GM18907 (cell line): Measurements from ENCODE around the gene SNX9.

Experiments
- ATAC-seq: cut with Tn5 transposase; IDR thresholded peaks from one replicate; pipeline ENCODE4 v1.9.1; 2021; ENCODE audit warnings: mild to moderate bottlenecking, moderate library complexity; ENCODE audit not compliant: unreplicated experiment

SNX9 gene

DNA sequence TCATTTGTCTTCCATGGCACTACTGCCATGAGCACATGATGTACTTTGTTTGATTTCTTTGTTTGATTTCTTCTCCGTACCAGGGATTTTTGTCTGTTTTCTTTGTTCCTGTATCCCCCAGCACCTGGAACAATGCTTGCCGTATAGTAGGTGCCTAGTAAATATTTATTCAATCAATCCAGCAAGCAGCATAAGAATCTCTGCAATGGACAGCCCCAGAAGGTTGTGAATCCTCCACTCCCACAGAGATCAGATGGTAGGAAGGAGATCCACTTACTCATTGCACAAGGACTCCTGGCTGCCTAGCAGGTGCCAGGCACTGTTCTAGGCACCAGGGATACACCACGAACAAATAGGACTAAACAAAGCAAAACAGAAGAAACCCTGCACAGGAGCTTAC is 151.9 kb downstream of the SNX9 start:
- no peak for ATAC-seq

DNA sequence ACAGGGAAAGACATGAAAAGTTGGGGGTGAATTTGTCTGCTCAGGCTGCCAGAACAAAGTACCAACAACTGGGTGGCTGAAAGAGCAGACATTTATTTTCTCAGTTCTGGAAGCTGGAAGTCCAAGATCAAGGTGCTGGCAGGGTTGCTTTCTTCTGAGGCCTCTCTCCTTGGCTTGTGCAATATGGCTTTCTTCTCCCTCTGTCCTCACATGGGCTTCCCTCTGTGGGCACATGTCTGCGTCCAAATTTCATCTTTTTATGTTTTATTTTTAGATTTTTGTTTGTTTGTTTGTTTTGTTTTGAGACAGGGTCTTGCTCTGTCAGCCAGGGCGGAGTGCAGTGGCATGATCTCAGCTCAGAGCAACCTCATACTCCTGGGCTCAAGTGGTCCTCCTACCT is 152.4 kb downstream of the SNX9 start:
- no peak for ATAC-seq

DNA sequence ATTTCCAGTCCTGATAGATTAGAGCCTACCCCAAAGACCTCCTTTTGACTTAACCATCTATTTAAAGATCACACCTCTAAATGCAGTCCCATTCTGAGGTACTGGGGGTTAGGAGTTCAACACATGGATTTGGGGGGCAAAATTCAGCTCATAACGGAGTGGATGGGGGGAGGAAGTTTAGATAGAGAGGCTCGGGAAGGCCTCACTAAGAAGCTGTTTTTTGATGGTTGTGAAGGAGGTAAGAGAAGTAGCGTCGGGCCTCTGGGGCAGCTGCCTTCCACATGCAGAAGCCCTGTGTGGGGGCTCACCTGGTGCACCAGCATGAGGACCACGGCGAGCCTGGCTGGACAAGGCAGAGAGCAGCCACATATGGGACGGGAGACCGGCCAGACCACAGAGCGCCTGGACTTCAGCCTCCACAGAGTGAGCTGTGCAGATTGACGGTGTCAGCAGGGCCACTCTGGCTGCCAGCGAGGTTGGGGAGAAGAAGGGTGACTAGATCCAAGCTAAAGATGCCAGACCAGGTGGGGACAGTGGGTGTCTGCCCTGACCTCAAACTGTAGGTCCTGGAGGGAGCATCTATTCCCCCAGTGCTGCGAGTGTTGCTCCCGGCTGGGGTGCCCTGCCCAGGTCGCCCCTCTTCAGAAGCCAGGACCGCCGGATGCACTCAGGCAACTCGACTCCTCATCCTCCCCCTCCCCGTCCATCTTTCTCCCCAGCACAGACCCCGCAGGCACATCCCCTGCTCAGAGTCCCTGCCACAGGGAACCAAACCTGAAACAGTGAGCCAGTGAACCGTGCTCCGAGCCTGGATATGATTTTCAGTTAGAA is 153.5 kb downstream of the SNX9 start:
- ATAC-seq: no peak

DNA sequence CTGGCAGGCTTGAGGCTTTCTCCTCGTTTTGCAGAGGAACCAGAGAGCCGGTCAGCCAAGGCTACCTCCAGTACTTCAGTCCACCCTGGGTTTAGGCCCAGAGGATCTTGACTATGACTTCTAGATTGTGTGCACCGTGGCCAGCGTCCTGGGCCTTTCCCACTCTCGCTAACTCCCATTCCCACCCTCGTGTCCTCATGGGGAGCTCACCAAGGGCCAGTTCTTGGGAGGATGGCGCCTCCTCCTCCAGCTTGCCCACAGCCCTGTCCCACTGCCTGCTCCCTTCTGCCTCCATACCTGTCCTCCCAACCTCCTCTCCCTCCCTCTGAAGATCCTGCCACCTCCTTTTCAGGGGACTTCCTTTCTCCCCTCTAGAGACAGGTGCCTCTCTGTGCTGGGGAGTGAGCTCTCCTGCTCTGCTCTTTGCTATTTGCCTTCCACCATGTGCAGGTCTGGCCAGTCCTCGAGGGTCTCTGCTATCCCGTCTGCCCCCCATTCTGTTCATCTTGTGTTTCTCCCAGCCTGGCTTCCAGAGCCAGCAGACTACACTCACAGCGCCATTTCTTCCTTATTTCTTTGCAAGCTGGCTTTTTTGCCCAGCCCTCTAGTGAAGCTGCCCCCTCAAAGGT is 154.2 kb downstream of the SNX9 start:
- ATAC-seq: no peak

DNA sequence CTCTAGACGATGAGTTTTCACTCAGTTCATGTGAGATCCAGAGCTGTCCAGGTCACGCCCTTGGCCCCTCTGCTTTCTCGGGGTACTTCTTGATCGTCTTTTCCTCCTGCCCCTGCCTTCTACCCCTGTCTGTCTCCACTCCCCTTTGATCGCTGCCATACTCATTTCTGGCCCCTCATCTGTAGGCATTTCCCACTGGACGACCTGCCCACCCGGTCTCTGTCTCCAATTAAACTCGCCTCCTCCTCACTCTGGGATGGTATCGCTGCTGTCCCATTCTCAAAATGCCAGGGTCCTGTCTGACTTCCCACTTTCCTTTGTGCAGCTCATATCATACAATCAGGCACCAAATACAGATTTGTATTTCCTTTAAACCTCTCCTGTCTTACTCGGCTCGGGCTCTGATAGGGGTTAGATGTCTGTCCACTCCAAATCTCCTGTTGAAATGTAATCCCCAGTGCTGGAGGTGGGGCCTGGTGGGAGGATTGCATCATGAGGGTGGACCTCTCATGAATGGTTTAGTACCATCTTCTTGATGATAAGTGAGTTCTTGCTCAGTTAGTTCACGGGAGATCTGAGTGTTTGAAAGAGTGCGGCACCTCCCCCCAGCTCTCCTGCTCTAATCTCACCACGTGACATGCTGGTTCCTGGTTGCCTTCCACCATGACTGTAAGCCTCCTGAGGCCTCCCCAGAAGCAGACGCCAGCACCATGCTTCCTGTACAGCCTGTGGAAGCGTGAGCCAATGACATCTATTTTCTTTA is 155.2 kb downstream of the SNX9 start:
- no peak for ATAC-seq

DNA sequence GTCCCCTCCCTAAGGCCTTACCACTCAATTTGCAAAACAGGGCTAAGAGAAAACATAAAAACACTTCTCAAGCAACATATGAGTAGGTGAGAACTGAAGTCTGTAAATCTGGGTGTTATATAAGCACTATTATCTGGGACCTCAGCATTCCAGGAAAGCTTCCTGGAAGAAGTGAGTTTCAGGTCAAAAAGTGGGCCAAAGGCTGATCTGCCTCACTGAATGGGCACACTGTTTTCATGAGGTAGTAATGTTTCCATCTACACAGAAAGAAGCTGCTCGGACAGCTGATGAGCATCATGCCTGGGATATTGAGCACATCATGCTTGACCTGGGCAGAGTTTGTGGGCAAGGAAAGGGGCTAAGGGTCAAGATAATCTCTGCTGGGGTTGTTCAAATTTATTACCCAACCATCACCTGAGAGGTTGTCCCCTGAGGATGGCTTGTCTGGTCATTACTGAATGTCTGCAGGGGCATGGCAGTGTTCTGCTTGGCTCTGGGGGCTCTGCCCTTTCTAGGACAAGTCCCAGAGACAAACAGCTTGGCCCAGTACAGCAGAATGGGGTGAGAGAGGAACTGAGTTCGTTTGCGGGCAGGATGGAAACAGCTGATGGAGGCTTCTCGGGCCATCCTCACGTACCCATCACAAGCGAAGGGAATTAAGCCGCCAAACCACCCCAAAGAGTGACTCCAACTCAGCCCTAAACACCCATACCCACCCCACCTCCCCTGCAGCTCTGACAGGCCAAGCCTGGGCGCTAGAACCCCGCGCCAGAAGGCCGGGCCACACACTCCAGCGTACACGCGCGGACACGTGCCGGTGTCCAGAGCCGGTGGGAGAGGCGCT is 157.5 kb downstream of the SNX9 start:
- ATAC-seq: no peak

DNA sequence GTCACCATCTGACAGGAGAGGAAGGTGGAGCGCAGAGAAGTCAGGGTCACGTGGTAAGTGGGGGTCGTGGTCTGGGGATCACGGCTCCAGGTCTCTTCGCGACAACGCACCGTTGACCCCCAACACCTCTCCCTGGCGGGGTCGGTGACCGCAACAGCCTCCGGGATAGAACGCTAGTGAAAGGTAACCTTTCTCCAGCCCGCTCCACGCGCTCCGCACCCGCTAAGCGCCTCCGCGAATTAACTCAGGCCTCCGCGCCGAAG is 158.0 kb downstream of the SNX9 start:
- ATAC-seq: peak; percentile 33

DNA sequence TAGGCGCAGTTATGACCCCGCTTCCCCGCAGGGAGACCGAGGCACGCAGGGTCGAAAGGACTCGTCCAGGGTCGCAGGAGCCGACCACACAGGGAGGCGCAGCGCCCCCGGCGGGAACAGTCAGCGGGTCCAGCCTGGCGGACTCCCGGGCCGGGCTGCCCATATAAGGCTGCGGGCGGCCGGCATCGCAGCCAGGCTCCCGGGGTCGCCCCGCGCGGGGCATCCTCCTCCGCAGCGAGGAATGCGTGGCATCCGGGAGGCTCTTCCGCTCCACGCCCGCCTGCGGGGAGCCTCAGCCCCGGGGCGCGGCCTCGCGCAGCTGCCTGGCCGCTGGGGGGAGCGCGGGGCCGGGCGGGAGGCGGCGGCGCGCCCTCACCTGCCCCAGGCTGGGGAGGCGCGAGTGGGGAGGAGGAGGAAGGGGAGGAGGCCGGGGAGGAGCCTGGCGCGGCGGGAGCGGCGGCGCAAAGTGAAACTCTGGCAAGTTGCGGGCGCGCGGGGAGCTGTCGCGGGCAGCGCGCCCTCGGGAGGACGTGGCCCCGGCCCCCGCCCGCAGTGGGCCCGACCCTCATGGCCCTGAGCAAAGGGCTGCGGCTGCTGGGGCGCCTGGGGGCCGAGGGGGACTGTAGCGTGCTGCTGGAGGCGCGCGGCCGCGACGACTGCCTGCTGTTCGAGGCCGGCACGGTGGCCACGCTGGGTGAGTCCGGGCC is 158.5 kb downstream of the SNX9 start, which contains the start of gene SYNJ2:
Gene SYNJ2, plus strand, starts transcription at position 469 of the 707 bp plus-strand sequence. Its CDS starts 99 bp downstream, at position 568.
- peak; percentile 80 for ATAC-seq

DNA sequence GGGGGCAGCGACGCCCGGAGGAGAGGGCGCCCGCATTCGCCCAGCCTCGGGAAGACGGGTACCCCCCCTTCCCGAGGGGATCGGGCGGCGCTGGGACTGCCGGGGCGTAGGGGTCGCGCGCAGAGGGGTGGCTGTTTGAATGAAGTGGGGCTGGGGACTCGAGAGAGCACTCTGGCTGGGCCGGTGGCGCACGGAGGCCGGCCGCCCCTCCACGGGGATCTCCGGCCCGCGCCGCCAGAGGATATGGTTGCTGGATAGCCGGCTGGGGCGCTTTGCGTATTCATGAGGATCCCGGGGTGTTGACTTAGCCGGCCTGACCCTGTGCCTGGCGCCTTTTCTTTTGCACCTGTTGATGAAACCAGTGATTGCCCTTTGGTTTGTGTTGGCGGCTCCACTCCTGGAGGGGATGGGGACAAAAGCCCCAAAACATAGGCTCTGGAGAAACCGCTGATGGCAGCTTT is 159.1 kb downstream of the SNX9 start:
- peak; percentile 42 for ATAC-seq

DNA sequence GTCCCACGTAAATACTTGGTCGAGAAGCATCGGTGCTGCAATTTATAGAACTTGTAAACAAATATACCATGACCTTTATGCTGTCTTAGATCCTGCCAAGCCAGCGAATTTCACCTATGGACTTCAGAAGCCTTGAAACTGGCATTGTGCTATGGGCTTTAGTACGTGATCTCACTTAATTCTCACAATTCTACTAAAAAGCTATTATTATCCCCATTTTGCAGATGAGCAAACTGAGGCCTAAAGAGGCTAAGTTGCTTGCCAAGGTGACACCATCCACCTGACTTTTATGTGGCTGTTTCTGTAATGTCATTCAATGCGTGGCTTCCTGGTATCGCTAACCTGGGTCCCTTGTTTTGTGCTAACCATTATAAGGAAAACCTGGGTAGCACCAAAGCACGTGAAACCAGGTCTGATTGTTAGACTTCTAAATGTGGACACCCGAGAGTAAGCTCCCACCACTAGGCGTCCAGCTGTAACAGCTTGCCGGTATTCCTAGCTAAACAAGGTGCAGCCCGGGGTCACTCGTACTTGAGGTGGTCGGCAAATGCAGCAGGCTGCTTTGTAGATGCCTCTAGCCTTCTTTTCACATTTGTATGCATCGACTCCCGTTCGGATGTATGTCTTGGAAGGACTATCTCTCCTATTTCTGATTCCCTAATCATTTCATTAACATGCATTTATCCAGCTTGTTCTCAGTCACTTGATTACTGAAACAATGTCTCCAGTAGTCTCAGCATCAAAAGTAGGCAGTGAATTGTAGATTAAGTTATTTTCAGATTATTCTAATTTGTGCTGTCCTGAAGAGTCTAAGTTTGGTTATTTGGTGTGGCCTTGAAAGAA is 159.7 kb downstream of the SNX9 start:
- no peak for ATAC-seq

DNA sequence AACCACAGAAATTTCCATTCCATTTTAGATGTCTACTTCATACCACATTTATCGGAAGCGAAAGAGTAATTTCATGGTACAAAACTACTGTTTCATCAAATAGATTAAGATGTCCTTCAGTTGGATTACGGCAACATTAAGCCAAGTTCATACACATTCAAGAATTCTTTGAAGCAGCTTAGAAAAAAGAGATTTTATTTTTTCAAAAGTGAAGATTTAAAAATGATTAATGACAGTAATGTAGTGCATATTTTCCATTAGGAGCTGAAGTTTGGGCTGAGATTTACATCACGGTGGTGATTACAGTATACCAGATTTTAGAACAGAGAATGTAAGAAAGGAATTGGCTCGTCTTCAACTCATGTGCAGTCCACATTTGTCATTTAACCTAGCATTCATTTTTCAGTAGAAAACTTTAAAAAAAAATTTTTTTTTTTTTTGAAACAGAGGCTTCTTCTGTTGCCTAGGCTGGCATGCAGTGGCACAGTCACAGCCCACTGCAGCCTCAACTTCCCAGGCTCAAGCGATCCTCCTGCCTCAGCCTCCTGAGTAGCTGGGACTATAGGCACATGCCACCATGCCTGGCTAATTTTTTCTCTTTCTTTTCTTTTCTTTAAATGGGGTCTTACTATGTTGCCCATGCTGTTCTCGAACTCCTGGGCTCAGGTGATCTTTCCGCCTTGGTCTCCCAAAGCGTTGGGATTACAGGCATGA is 160.5 kb downstream of the SNX9 start:
- ATAC-seq: no peak

DNA sequence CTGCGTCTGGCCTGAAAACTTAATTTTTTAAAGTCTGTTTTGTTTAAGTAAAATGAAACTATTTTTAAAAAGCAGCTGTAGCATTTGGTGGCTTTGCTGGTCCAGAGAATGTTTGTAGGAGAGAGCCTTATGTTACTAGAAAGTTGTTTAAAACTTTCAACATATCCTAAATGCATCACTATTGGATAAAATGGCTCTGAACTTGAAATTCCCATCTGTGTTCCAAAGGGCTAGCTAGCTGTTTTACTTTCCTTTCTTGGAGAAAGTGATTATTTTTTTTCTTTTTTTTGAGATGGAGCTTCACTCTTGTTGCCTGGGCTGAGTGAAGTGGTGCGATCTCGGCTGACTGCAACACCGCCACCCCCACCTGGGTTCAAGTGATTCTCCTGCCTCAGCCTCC is 161.1 kb downstream of the SNX9 start:
- ATAC-seq: no peak

DNA sequence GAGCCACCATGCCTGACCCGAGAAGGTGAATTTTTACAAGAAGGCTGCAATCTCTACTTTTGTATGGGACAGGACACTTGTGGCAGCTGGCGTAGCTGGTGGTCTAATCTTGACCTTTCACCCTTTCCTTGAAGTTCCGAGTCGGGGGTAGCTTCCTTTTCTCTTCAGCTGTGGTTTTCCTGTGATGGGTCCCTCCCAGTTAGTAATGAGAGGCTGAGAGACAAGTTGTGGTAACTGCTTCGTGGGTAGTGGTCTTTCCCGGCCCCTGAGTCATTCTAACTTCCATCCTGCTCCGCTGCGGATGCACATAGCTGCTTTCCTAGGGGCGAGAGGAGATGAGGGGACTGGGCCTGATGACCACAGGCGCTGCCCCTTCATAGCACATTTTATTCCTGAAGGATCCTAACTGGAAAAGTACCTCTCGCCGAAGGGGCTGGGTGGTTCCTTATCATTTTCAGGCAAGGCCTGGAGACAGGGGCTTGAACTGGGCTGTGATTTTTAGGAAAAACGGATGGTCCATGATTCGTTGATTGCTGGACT is 161.7 kb downstream of the SNX9 start:
- no peak for ATAC-seq

DNA sequence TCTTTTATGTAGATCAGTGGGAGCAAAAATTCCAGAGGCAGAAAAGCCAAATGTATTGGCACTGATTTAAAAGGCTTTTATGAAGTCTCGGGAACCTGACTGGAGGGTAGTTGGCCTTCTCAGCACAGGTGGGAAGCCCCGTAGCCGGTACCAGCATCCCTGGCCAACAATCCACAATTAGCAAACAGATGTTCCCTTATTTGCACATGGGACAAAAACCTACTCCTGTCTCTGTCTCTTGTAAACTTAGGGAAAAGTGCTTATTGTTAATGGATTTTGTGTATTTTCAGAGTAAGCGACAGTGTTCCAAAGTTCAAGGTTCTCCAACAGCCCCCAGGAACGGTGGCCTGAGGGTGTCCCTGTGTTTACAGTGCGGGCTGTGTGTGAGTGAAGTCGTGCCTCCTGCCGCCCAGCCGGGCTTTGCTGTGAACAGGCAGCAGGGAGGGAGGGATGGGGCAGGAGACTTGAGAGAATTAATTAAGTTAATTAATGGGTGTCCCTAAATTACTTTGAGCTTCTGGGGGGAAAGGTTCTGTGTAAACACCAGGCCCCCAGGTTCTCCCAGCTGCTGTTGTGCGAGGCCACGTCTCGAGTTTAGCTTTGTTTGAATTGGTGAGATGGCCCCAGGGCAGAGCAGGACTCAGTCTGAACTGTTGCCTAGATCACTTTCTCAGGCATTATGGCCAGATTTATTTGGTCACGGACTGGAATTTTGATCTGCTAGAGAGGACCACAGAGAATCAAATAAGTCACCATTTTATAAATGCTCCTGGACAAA is 162.5 kb downstream of the SNX9 start:
- ATAC-seq: no peak

DNA sequence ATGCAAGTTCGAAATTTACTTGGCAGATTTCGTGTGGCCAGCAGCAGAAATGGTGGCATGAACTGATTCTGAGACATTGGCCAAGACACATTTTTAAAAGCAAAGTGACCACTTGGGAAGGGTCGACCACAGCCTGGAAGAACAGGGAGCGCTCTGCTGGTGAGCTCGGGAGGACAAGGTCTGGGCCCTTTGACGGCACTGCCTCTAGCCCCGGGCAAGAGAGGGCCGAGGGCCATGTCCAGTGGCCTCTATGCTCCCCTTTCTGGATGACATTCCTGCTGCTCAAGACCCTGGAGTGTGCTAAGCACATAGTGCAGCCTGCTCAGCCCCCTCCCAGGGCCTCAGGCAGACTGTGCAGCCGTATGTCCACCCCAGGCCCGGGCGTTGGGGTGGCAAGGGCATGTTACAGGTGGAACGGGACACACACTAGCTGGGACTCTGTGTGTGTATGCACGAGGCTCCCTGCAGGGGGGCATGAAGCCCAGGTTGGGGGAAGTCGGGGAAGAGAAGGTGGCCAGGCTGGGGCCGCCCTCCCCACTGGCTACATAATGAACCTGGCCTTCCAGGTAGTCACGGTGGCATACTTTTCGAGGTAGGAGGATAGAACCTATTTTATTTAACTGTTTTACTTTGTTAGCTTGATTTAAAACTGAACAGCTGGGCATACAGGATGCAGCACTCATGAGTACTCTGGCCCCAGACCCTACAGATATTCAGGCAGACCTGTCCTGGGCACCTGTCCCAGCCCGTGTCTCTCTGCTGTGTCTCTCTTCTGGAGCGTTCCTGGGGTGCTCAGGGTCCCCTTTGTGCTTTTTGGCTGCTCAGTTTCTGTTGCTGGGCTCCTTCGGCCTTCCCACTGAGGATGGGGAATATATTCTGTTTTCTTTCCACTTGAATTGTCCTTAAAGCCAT is 165.0 kb downstream of the SNX9 start:
- ATAC-seq: no peak

DNA sequence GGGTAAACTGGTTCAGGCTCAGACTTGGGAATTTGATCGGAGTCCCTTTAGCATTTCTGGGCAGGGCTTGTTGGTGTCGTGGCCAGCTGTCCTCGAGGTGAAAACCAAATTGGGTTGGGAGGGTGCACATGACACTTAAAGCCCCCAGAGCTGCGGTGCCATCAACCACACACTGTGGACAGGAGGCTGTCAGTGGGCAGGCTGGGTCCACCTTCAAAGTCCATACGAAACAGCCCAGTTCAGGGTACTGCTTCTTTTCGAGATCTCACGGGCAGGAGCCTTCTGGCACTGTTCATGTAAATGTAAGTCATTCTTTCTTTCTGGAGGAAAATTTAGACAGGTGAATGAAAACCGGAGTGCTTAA is 165.6 kb downstream of the SNX9 start:
- no peak for ATAC-seq
